Panc1 (cell line): Measurements from ENCODE around the gene SPATA32.

ENCODE experiments used
- CTCF ChIP-seq: fragments of 450-650 bp; IDR thresholded peaks from 2 replicates; pipeline ENCODE4 v1.5.1; 2017; ENCODE audit warnings: mild to moderate bottlenecking
- REST ChIP-seq, 2 experiments: IDR thresholded peaks; 2 replicates each; pipeline ENCODE4 v1.6.1; 2011 to 2012; ENCODE audit warnings: low read depth in 2 of 2, control low read depth in 1 of 2, low read length in 1 of 2, mild to moderate bottlenecking in 1 of 2, moderate library complexity in 1 of 2; ENCODE audit not compliant: insufficient read depth in 1 of 2
- SIN3A ChIP-seq: IDR thresholded peaks from 2 replicates; pipeline ENCODE4 v1.6.1; 2012; ENCODE audit warnings: low read depth, mild to moderate bottlenecking, low read length, moderate library complexity, borderline replicate concordance; ENCODE audit not compliant: insufficient read depth

- TF ChIP-seq REST (IDR thresholded peaks at IDR 0.05; ENCODE audit: insufficient read depth in 1 of 2, low read depth in 2 of 2, low read length in 1 of 2) (no peak), CTCF (no peak), SIN3A (no peak)
Measured at GRCh38 chr17:45223539-45224528, 38.1 kb downstream of the SPATA32 start.
